Stimulated activated CD4-positive, alpha-beta T cell treated with anti-CD3 and anti-CD28 coated beads, Interleukin-4, amount 100 ng/mL, for 4 hours (primary cell): ENCODE measurements around the gene CTIF.

Experiments
- DNase-seq, 2 experiments: peaks; one replicate each; pipeline ENCODE4 v3.0.0-alpha.2; 2020

Gene CTIF

DNA sequence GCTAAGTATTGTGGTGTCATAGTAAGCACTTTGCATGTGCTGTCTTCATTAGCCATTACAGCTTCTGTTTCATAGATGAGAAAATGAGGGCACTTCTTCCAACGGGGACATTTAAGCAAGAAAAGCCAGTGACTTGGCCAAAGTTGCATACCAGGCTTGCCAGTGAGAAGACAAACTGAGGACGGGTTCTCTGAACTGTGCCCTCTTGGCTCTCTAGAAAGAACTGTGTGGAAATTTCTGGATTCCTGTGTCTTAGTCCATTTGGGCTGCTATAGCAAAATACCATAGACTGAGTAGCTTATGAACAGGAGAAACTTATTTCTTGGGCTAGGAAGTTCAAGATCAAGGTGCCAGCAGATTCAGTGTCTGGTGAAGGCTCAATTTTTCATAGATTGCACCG is 13.3 kb downstream of the CTIF start:
- no peak for DNase-seq

- no peak for DNase-seq
Measured at GRCh38 chr18:48553236-48553635, 14.4 kb downstream of the CTIF start.

DNA sequence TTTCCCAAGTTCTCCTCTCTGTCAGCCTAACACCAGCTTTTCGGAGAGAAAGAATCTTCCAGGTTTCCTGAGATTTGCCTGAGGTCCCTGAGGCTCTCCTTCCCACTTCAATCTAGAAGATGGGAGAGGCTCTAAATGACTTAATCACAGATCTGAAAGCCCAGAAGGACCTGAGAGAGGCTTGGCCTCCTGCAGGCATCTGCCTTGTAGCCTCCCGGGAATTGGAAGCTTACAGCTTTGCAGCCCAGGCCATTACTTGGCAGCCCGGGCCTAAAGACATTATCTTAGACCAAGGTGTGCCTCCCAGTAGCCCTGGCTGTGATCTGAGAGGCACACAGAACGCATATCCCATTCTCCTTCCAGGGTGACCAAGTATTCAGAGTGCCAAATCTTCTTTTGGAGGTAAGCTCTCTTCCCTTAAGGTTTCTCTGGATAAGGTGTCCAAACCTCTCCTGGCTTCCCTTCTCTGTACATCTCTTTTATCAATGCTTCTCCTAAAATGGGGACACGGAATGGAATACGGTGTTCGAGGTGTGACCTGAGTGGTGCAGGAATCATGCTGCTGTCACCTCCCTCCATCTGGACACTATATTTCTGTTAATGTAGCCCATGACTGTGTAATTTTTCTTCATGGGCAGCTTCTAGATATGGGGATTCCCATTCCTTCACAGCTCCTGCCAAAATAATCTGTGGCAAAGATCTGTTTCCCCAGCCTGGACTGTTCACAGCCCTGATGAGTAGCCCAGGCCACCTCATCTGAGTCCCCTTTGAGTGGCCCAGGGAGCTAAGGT is 16.0 kb downstream of the CTIF start:
- DNase-seq: no peak

- DNase-seq: no peak
Measured at GRCh38 chr18:48555465-48555995, 16.7 kb downstream of the CTIF start.

- no peak for DNase-seq
Measured at GRCh38 chr18:48557640-48558174, 18.9 kb downstream of the CTIF start.

GRCh38 chr18:48558248-48558647 is 19.4 kb downstream of the CTIF start:
- no peak for DNase-seq

DNA sequence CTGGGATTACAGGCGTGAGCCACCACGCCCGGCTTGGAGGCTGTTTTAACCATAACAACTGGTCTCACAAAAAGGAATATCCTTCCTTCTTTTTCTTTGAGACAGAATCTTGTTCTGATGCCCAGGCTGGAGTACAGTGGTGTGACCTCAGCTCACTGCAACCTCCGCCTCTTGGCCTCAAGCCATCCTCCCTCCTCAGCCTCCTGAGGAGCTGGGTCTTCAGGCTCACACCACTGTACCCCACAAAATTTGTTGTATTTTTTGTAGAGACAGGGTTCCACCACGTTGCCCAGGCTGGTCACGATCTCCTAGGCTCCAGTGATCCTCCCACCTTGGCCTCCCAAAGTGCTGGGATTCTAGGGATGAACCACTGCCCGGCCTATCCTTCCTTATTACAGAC is 21.7 kb downstream of the CTIF start:
- no peak for DNase-seq

- no peak for DNase-seq
Measured at GRCh38 chr18:48562075-48562474, 23.2 kb downstream of the CTIF start.

- no peak for DNase-seq
Measured at GRCh38 chr18:48563027-48563426, 24.2 kb downstream of the CTIF start.

- no peak for DNase-seq
Measured at GRCh38 chr18:48564139-48564538, 25.3 kb downstream of the CTIF start.

- DNase-seq: no peak
Measured at GRCh38 chr18:48565105-48565504, 26.3 kb downstream of the CTIF start.

DNA sequence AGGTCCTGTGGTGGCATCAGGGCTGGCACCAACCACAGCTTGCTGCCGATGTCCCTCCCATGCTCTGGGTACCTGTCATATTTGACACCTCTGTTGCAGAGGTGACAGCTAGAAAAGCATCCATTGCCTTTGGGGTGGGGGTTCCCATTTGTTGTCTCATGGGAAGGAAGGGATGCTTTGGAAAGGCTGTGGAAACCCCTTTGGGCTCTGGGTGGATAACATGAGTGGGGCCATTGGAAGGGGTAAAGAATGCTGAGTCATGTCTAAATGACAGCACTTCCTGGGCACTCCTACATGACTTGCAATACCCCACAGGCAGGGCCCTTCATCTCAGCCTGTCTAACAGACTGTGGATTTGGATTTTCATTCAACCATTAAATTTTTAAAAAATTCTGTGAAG is 27.8 kb downstream of the CTIF start:
- DNase-seq: no peak

DNA sequence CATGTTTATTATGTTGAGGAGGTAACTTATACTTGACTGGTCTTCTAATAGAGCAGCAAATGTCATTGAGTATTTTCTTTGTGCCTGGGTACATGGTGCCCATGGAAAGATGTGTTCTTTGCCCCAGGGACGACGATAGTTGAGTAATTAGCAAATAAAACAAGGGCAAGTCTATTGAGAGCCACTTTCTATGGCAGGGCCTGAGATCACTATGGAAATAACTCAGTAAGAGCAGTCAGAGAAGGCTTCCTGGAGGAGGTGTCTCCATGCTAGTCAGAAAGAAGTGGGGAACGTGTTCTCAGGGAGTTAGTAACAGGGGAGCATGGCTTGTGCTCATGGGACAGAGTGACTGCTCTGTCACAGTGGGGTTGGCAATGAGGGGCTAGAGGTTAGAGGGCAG is 28.6 kb downstream of the CTIF start:
- DNase-seq: no peak

DNA sequence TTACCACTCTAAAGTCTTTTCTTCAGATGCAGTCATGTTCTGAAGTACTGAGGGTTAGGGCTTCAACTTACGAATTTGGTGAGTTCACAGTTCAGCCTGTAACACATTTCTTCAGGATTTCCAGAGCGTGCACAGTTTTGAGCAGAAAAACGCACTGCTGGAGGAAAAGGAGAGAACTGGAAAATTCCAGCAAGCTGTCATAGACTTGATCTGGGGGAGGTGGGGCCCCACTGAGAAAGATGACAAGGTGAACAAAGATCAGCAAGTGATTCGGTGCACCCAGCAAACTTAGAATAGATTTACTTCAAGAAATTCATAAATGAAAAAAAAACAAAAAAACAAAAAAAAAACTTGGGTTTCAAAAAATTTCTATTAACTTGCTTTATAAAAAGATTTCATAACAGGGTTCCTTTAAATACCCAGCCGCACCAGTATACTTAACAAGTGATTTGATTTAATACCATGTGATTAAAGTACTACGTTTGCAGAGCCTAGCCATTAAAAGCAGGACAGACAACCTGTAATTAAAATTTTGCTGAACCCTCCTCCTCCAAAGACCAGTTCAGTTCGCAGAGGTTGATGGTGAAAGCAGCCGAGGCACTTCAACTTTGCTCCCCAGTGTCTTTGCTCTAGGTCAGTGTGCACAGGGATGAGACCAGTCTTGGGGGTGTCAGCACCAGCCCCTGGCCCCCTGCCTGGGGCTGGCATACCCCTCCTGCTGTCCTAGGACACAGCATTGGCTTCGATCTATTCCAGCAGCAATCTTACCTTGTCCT is 30.5 kb downstream of the CTIF start:
- no peak for DNase-seq

GRCh38 chr18:48569915-48570264 is 31.1 kb downstream of the CTIF start:
- no peak for DNase-seq

GRCh38 chr18:48570313-48570712 is 31.5 kb downstream of the CTIF start:
- no peak for DNase-seq

GRCh38 chr18:48571639-48572384 is 33.0 kb downstream of the CTIF start:
- DNase-seq: no peak

- DNase-seq: no peak
Measured at GRCh38 chr18:48572402-48573126, 33.7 kb downstream of the CTIF start.

DNA sequence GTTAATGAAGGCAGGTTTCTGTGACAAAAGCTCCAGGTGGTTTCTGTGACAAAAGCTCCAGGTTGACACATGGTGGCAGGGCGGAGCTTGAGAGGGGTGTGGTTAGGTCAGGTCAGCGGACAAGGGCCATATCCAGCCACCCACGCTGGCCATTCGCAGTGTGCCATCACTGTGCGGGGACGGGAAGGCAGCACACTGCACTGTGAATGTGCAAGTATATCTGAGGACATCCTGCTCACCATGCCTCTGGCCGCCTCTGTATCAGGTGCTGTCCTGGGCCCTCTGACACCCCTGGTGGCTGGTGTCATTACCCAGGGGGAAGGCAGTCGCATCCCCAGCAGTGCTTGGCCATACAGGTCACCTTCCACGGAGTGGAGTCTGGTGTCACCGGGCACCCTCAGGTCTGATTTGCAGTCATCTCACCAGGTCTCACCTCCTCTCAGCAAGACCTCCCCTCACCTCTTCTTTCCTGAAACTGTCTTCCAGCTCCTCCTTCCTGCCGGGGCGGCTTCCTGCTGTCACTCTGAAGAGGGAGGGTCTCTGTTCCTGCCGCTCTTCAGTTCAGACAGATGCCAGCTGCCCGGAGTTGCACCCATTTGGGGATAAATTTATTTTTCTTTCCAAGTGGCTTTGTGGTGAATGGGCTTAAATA is 34.9 kb downstream of the CTIF start:
- DNase-seq: no peak

- no peak for DNase-seq
Measured at GRCh38 chr18:48574667-48575300, 36.0 kb downstream of the CTIF start.

DNA sequence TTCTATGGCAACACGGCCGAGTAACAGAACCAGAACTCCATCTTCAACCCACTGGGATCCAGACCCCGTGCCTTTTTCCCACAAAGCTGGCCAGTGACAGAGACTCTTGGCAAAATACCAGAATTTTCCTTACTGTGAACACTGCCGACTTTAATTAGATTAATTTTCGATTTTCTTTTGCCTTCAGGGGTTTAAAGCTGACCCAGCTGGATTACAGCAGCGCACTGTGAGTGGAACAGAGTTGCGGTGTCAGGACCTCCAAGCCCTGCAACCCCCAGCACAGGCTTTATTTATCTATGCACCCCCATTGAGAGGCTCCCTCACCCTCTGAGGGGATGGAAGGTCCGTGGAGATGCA is 36.4 kb downstream of the CTIF start:
- no peak for DNase-seq
